Astrocyte (in vitro differentiated cells and primary cell): Measurements from ENCODE around the gene BRF1.

Source experiments
- CTCF ChIP-seq: IDR thresholded peaks from 2 replicates; pipeline ENCODE4 v1.5.1; 2011; ENCODE audit warnings: low read depth, mild to moderate bottlenecking, inconsistent platforms, low read length, moderate library complexity; ENCODE audit not compliant: insufficient read depth
- EZH2 ChIP-seq: IDR thresholded peaks from 2 replicates; pipeline ENCODE4 v1.6.1; 2012; ENCODE audit warnings: mild to moderate bottlenecking, low read length, inconsistent platforms; ENCODE audit not compliant: insufficient read depth

GRCh38 chr14:105223770-105224544 lies 76.8 kb downstream of the BRF1 start:
- TF ChIP-seq CTCF (no peak), EZH2 (no peak)
